HTR-8/SVneo (cell line): ENCODE results near the gene BGN.
A peak's percentile ranks its signal among the peaks of the same experiment; 100 is the strongest.

Experiments used
- DNase-seq: peaks from one replicate; pipeline ENCODE4 v3.0.0; 2011; ENCODE audit warnings: low spot score, mixed read lengths; ENCODE audit not compliant: insufficient read length
- FAIRE-seq: peaks from 2 replicates; lab custom pipeline; 2011; peaks lifted over from hg19 to GRCh38; lab: Jason Lieb, UNC

Gene BGN

DNA sequence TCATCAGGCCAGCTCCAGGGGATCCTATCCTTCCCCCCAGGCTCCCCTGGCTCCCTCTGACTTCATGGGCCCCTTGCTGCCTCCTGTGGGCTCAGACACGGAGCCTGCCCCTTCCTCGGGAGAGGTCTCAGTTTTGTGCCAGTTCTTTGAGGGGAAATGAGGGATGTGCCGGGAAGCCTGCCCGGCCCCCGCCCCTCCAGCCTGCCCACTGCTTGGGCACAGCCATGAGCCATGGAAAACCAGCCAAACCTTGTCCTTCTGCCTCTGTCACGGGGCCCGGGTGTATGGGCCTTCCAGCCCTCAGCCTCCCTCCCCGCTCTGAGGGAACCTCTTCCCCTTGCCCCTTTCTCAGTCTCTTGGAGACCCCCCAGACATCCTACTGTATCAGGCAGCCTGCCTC lies 6.8 kb downstream of the BGN start:
- no peak for FAIRE-seq
- no peak for DNase-seq

DNA sequence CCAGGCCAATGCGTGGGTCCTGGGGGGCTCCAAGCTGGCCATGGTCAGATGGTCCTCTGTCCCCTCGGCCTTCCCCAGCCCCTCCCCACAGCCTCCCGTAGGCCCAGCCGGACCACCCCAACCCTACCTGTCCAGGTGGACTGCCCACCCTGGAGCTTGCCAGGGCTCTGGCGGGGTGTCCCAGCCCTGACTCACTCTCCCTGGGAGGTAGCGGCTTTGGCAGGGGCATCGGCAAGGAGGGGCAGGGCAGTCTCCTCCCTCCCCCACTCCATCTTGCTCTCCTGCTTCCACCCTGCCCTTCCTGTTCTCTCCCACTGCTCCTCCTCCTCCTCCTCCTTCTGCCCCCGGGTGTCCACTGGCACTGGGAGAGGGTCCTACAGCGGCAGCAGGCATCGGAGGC lies 7.4 kb downstream of the BGN start:
- DNase-seq = no peak
- no peak for FAIRE-seq

DNA sequence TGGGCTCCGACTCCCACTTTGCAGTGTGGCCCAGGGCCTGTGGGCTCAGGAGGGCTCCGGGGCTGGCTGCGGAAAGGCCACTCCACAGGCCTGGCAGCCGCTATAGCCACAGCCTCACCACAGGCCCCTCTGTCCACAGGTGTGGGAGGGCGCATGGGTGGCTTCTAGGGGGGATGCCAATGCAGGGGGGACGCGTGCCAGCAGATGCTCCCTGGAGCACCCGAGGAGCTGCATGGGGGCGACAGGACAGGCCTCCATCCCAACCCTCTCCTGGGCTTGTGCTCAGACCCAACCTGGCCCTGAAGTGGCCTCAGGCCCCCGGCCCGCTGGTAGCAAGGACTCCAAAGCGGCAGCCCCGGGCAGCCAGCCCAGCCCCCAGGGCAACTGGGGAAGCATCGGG lies 8.0 kb downstream of the BGN start:
- FAIRE-seq (no peak), DNase-seq (no peak)

GRCh38 chrX:153504445-153505016 lies 9.8 kb downstream of the BGN start:
- no peak for FAIRE-seq
- no peak for DNase-seq

GRCh38 chrX:153505361-153505760 lies 10.6 kb downstream of the BGN start:
- no peak for FAIRE-seq
- DNase-seq = no peak

DNA sequence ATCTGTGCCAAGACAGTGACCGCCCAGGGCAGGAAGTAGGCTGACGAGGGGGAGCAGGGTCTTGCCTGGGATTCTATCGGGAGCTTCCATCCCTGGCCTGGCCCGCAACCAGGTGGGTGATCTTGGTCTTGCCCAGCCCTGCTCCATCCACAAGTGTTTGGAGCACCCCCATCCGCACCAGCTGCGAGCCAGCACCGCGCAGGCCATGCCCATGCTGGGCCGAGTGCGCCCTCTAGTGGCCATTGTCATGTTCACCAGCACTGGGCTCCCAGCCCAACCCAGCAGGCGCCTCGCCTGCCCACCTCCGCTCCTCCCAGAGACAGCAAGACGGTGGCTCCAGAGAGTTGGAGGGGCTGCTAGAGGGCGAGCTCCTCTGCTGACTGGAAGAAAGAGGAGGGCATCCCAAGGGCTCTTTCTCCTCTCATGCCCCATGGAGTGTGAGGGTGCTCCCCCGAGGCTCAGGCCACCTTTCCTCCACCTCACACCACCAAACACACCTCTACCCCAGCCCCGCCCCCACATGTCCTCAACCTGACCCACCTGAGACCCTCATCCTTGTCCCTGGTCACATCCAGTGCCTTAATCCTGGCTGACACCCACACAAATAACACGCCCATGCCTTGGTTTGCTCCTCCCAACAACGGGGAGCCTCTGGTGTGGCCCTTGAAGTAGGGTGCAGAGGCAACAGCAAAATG lies 12.9 kb downstream of the BGN start:
- DNase-seq (peak; percentile 62), FAIRE-seq (no peak)

DNA sequence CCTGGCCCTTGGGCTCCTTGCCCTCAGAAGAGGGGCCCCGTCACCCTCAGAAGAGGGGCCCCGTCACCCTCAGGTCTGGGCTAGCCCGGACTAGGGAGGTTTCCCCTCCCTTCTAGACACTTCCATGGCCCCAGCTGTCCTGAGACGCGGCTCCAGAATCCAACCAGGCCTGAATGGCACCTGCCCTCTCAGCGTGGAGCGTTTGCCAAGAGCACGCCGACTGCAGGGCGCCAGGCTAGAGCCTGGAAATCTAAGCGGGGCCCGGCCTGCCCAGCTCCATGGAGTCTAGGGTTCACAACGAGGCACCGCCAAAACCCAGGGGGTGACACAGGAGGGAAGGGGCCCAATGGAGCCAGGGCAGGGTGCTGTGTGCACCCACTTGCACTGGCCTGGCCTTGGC lies 14.8 kb downstream of the BGN start:
- no peak for DNase-seq
- no peak for FAIRE-seq

DNA sequence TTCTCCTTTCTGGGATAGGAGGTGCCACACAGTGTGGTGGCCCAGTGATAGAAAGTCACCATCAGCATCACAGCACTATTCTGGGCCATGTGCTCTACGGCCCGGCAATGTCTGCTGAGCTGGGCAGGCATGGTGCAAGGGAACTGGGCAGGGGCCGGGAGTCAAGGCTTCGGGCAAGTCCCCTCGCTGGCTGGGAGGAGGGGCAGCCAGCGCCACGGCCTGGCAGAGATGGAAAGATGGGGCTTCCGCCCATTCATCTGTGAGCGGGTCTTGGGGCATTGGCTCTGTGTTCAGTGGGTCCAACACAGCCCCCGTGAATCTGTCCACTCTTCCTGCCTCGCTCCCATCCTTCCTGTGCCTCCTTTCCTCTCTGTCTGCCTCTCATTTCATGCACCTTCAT lies 15.6 kb downstream of the BGN start:
- DNase-seq (no peak), FAIRE-seq (no peak)

- FAIRE-seq (no peak), DNase-seq (no peak)
Measured at GRCh38 chrX:153511784-153512500, 17.2 kb downstream of the BGN start.

DNA sequence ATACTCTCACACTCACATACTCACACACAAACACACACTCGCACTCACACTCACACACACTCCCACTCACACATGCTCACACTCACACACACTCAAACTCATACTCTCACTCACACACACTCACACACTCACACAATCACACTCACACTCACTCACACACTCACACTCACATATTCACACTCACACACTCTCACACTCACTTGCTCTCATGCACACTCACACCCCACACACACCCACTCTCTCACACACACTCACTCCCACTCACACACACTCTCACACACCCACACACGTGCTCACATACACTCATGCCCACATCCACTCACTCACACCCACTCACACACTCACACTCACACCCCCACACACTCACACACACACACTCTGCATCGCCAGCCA lies 17.7 kb downstream of the BGN start:
- DNase-seq = no peak
- FAIRE-seq = peak; percentile 62

- FAIRE-seq (peak; percentile 87), DNase-seq (no peak)
Measured at GRCh38 chrX:153513265-153513664, 18.5 kb downstream of the BGN start.

DNA sequence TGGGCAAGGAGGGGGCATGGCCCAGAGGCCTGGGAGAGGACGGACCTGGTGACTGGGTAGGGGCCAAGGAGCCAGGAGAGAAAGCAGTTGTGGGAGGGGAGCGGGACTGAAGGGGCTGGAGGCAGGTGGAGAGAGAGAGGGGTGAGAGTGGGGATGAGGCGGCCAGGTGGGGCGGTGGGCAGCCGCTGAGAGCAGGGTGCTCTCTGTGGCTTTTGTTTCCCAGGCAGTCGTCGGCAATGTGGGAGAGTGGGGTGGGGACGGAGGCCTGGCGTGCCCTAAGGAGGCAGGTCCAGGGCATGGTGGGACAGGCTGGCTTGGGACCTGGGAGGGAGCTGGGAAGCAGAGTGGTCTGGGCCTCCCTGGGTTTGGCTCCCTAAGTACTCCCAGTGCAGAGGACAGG lies 19.5 kb downstream of the BGN start:
- FAIRE-seq (no peak), DNase-seq (no peak)

DNA sequence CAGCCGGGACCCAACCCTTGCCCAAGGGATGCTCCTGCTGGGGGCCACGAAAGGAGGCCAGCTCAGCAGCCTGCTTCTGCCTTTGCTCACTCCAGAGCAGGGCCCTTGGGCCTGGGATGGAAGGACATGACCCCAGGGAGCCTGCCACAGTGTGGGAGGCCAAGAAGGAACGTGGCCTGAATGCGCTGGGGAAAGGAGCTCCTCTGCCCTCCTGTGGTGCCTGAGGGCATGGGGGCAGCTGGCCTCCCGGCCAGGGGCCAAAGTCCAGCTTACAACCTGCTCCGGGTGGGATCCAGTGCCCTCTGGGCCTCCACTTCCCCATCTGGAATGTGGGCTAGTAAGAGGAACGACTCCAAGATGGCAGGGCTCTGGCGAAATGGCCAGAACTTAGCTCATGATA lies 20.7 kb downstream of the BGN start:
- DNase-seq (no peak), FAIRE-seq (no peak)

GRCh38 chrX:153516073-153516472 lies 21.3 kb downstream of the BGN start:
- no peak for DNase-seq

DNA sequence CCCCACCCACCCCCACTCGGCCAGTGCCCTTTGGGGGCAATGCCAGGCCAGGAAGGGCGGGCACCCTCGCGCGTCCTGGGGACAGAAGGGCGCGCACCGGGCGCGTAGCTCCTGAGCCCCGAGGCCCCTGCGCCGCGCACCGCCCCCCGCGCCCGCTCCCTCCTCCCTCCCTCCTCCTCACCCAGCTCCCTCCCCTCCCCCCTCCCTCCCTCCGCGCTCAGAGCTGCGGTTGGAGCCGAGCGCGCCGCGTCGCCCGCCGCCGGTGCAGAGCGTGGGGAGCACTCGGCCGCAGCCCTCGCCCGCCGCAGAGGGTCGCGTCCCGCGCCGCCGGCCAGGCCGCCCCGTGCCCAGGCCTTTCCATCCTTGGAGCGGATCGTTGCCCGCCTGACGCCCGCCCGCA lies 22.6 kb downstream of the BGN start, which contains the start of gene ATP2B3:
Gene ATP2B3 (plus strand): TSS at position 220 of the 400 bp plus-strand sequence. CDS start 18,606 bp downstream, outside the sequence.
- FAIRE-seq = no peak
- no peak for DNase-seq

More at GRCh38 chrX:153516073-153516472, 21.3 kb downstream of the BGN start:
- no peak for FAIRE-seq

- DNase-seq (no peak), FAIRE-seq (no peak)
Measured at GRCh38 chrX:153517946-153518834, 23.4 kb downstream of the BGN start.

- peak; percentile 19 for DNase-seq
- no peak for FAIRE-seq
Measured at GRCh38 chrX:153519569-153520286, 24.9 kb downstream of the BGN start.

- DNase-seq = no peak
- FAIRE-seq = no peak
Measured at GRCh38 chrX:153520287-153520917, 25.6 kb downstream of the BGN start.

DNA sequence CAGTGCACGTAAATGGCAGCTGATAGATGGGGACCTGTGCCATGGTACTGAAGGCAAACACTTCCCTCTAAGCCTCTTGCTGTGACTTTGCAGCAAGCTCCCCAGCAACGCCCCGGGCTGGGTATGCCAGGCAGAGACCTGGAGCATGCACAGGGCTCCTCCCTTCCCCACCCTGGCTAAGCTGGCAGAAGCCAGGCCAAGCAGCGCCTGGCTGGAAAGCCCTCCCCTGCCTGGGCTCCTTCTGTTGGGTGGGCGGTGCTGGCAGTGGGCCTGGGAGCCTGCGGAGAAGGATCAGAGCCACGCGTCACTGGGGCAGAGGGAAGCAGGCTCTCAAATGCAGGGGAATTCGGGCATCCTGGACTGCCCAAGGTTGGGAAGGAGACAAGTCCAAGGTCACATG lies 26.3 kb downstream of the BGN start:
- FAIRE-seq (no peak), DNase-seq (no peak)
